SU-DHL-6 (cell line): ENCODE measurements around the gene NRIP3.

Source experiments
- CTCF ChIP-seq: fragments of 200-600 bp; sonication (generic); IDR thresholded peaks from one replicate; pipeline ENCODE4 v1.5.1; 2017; ENCODE audit warnings: antibody characterized with exemption, mild to moderate bottlenecking, low read length, moderate library complexity; ENCODE audit not compliant: insufficient read depth, poor library complexity, severe bottlenecking
- EZH2phosphoT487 ChIP-seq: fragments of 200-600 bp; sonication (generic), shearing (Covaris generic); conservative IDR thresholded peaks from 2 replicates; pipeline ENCODE4 v1.6.1; 2018; ENCODE audit warnings: mild to moderate bottlenecking, antibody characterized with exemption, low read length, moderate library complexity, mixed read lengths

- TF ChIP-seq EZH2phosphoT487 (no peak), CTCF (no peak)
Measured at GRCh38 chr11:8980485-8980884, 23.3 kb downstream of the NRIP3 start.
